NCI-H748 treated with DMSO at 0.1 percent for 48 hours (cell line): ENCODE measurements around the gene HS2ST1.
"Not testable (repeated sequence)": the region's sequence is repeated elsewhere in the genome, so short reads cannot be mapped to it uniquely, and the experiment has no call there.

ENCODE experiments used
- DNase-seq: peaks from one replicate; lab custom pipeline; 2025; lab: John Stamatoyannopoulos, UW

Gene HS2ST1

GRCh38 chr1:87023326-87023725 lies 108.9 kb downstream of the HS2ST1 start:
- DNase-seq, result no peak

DNA sequence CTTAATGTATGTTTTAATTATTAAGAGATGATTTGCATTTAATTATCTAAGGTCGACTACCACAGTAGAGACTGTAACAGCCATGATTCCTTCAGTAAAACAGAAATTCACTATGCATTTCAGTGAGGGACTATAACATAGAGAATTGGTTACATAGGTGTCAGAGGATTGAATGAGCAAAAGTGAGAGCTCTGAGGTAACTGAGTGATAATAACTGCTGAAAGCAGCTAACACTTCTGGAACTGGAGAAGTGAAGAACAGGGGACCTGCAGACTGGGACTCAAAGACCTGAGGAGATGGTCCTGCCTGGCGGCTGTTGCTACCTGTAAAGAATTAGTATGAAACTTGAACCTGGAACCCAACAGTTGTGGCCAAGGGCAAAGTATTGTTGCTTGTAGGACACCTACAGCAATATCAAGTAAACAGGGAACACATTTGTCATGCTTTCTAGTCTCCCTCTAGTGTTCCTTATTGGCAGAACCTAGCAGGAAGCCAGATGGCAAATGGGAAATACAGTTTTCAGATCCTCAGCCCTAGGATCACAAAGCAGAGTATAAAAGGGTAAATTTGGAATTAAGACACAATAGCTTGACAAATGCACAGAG lies 110.6 kb downstream of the HS2ST1 start:
- peak; percentile 2 for DNase-seq

GRCh38 chr1:87027561-87027960 lies 113.1 kb downstream of the HS2ST1 start:
- DNase-seq, result not testable (repeated sequence)

DNA sequence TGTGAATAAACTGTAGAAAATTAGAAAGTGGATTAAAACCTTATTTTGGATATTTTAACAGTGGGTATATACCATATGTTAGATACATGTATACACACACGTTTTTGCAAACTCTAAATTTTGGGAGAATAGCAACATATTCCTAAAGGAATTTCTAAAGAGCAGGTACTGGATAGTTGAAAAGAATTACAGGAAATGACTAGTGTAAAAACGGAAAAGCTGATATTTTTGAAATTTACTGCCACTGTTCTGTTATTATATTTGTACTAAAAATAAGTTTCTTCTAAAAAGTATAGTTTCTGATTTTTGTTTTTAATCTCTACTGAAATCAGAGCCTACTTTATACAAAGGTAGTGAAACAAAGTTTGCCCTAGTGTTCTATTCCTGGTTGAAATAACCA lies 114.1 kb downstream of the HS2ST1 start:
- DNase-seq, result no peak

GRCh38 chr1:87030740-87031690 lies 116.6 kb downstream of the HS2ST1 start:
- no peak for DNase-seq

- no peak for DNase-seq
Observed at GRCh38 chr1:87034351-87034750, 119.9 kb downstream of the HS2ST1 start.

- no peak for DNase-seq
Observed at GRCh38 chr1:87039096-87039495, 124.7 kb downstream of the HS2ST1 start.

DNA sequence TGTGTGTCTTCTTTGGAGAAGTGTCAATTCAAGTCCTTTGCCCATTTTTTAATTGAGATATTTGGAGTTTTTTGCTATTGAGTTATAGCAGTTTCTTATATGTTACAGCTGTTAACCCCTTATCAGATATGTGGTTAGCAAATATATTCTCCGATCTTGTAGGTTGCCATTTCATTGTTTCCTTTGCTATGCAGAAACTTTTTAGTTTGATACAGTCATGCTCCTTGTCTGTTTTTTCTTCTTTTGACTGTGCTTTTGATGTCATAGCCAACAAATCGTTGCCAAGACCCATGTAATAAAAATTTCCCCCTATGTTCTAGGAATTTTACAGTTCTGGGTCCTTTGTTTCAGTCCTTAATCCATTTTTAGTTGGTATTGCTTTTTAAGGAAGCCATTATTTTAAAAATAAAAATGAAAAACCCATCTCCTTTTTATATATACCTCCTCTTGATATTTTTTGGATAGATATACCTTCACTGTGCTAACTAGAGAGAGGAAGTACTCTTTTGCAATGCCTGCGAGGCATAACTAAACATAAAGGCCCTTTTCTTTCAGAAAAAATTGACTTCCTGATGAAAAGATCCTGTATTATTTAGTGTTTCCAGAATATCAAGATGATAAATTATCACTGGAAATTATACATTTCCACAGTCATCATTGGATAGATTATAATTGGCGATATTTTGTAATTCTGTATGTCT lies 127.8 kb downstream of the HS2ST1 start:
- DNase-seq, result no peak

- DNase-seq, result no peak
Observed at GRCh38 chr1:87044424-87044823, 130.0 kb downstream of the HS2ST1 start.

- no peak for DNase-seq
Observed at GRCh38 chr1:87044840-87045239, 130.4 kb downstream of the HS2ST1 start.

DNA sequence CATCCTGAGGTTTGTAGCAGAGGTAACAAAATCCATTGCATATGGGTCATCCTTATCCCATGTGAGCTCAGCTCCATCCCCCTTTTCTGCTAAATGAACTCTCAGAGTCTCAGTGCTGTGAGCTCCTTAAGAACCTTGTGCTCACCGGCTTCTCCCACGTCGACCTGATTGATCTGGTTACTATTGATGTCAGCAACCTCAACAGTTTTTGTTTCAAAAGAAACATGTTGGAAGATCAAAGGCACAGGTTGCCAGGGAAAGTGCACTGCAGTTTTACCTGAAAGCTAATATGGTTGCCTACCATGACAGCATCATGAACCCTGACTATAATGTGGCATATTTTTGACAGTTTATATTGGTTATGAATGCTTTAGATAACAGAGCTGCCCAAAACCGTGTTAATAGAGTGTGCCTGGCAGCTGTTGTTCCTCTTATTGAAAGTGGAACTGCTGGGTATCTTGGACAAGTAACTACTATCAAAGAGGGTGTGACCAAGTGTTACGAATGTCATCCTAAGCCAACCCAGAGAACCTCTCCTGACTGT lies 131.4 kb downstream of the HS2ST1 start:
- no peak for DNase-seq

DNA sequence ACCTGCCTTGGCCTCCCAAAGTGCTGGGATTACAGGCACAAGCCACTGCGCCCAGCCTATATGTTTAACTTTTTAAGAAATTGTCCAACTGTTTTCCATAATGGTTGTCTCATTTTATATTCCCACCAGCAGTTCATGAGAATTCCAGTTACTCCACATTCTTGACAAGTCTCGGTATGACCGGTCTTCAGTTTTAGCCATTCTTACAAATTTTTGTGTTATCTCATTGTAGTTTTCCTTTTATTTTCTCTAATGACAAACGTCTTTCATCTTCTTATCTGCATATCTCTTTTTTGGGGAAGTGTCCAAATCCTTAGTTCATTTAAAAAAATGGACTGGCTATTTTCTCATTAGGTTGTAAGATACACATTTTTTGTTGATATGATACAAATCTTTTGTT lies 132.5 kb downstream of the HS2ST1 start:
- DNase-seq, result no peak

GRCh38 chr1:87048237-87048636 lies 133.8 kb downstream of the HS2ST1 start:
- no peak for DNase-seq

- DNase-seq, result no peak
Observed at GRCh38 chr1:87051965-87052364, 137.5 kb downstream of the HS2ST1 start.

DNA sequence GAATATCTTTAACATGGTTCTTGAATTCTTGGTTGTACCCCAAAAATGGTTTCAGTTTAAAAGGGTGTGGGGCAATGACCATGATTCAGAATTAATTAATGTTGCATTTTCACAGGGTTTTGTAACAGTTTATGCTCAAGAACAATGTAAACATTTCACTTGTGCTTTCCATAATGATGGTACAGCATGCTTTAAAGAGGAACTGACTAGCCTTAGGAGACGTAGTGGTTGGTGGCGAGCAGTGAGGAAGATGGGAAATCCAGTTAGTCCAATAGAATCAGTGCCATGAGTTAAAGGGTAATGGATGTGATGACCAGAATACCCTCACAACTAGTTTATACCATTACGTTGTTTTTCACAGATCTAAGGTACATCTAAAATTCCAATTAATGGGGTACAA lies 138.0 kb downstream of the HS2ST1 start:
- no peak for DNase-seq

DNA sequence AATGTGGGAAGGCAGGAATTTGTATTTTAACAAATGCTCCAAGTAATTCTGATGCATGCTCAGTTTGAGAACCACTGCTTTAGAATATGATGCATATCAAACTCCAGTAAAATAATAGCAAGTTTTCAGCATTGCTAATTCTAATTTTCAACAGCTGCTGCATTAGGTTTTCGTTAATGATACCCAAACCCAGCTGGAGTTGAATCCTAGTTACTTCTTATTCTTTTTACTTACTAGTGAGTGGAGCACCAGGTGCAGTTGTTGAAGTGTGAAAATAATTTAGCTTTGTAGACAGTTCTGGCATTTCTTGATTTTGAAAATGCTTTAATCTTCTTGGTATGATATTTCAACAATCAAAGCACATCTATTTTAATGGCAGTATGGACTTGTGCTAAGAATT lies 138.5 kb downstream of the HS2ST1 start:
- DNase-seq, result no peak

- DNase-seq, result no peak
Observed at GRCh38 chr1:87053446-87053845, 139.0 kb downstream of the HS2ST1 start.

DNA sequence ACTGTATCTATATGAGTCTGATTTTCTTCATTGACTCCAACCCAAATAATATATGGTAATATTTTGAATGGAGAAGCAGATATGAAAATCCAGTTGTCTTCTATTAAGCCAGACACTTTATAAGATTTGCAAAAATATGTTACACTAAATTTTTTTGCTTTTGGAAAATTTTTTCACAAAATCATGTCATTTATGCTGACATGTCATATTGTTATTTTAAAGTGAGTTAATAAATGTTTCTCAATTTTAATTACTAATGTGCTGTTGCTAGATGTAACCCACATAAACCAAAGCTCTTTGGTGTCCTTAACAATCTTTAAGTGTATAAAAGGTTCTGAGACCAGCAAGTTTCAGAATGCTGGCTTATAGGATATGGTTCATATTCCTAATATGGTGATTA lies 142.5 kb downstream of the HS2ST1 start:
- no peak for DNase-seq

GRCh38 chr1:87058343-87058649 lies 143.9 kb downstream of the HS2ST1 start:
- no peak for DNase-seq

DNA sequence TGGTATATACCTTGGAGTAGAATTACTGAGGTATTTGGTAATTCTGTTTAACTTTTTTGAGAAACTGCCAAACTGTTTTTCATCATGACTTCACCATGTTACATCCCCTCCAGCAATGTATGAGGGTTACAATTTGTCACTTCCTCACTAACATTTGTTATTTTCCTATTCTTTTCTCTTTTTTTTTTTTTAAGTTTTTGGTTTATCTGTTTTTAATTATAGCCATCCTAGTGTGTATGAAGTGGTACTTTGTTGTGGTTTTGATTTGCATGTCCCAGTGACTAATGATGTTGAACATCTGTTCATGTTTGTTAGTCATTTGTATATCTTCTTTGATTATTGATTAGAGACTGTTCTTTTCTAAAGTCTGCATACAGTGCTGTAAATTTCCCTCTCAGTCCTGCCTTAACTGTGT lies 147.3 kb downstream of the HS2ST1 start:
- DNase-seq, result no peak

GRCh38 chr1:87062687-87063086 lies 148.3 kb downstream of the HS2ST1 start:
- no peak for DNase-seq

- no peak for DNase-seq
Observed at GRCh38 chr1:87064309-87064708, 149.9 kb downstream of the HS2ST1 start.

DNA sequence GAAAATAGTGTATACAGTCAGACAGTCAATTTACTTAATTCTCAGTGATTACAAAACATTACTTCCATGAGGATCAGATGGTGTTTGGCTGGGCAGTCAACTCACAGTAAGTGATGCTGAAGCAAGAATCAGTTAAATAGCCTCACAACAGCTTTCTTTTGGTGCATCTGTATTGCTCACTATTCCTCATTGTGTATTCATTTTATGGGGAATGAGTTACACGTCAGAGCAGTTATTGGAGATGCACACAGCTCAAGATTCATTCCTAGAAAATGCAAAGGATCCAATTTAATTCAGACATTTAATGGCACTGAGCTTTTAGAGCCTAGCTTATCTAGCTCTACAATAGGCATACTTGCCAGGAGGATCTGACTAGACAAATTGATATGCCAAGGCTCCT lies 150.6 kb downstream of the HS2ST1 start:
- no peak for DNase-seq
